NCI-H774 (cell line): Measurements from ENCODE around the gene ZMYND11.
A peak's percentile ranks its signal among the peaks of the same experiment; 100 is the strongest.

ENCODE experiments used
- DNase-seq: peaks from one replicate; lab custom pipeline; 2025; lab: John Stamatoyannopoulos, UW

Gene ZMYND11

DNA sequence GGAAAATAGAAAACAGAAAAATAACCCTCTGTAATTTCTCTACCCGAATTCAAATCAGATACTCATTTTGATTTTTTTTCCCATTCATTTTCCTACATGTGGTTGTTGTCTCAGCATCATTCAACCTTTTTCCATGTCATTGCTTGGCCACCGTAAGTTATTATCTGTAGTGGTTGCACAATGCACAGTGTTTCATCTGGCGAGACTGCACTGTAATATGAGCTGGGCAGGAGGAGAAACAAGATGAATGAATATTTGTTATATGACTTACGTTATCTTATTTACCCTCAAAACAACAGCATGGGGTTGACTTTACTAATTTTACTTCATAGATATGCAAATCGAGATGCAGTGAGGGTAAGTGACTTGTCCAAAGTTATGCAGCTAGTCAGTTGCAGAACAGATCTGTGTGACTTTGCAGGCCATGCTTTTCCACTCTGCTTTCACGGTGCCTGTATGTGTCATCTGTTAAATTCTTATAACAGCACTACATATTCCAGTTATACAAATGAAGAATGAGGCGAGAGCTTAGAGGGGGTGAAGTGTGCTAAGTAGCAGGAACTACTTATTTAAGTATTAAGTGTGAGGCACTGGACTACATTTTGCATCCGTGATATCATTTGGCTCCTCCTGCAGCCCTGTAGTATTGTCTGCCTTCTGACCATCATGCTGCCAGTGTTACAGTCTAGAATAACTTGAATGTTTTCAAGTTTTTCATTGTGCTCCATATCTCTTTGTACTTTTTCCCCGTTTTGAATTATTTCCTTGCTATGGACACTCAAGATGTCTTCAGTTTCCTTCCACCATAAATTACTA lies 56.7 kb downstream of the ZMYND11 start:
- DNase-seq, result peak; percentile 2

DNA sequence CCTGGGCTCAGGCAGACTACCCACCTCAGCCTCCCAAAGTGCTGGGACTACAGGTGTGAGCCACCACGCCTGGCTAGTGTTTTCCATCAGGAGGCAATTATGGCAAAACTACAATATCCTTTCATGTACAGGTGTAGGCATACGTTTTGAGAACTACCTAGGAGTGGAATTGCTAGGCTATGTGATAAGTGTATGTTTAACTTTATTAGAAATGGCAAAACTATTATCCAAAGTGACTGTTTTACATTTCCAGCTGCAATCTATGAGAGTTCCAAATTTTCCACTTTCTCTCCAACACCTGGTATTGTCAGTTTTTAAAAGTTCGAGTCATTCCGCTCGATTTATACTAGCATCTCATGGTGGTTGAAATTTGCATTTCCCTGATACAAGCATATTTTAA lies 59.0 kb downstream of the ZMYND11 start:
- no peak for DNase-seq

DNA sequence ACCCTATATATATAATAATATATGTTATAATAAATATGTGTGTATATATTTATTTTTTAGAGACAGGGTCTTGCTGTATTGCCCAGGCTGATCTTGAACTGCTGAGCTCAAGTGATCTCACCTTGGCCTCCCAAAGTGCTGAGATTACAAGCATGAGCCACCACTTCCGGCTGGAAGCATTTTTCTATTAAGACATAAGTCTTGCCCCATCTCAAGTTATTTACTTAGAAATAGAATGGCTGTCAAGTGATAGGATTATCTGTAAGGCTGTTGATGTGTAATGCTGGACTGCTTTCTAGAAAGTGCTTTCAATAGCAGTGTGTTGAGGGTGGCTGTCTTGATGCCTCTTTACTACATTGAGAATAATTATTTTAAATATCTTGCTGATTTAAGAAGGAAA lies 65.2 kb downstream of the ZMYND11 start:
- DNase-seq, result no peak

DNA sequence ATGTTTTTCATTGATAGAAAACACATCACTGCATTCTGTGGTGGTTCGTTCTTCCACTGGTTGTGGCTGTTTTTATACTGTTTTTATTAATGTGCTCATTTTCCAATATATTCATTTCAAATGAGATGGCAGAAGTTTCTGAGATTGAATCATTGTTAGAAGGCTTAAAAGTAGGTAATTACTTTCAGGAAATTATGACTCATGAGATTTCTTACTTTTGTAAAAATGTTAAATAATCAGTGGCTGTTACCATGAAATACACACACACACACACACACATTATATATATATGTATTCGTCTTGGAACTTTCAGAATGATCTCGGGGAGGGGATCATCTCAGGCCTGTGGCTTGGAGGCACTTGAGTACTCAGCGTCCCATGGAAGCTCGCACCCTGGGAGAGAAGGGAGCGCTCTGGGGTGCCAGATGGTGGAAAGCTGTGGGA lies 66.1 kb downstream of the ZMYND11 start:
- no peak for DNase-seq

DNA sequence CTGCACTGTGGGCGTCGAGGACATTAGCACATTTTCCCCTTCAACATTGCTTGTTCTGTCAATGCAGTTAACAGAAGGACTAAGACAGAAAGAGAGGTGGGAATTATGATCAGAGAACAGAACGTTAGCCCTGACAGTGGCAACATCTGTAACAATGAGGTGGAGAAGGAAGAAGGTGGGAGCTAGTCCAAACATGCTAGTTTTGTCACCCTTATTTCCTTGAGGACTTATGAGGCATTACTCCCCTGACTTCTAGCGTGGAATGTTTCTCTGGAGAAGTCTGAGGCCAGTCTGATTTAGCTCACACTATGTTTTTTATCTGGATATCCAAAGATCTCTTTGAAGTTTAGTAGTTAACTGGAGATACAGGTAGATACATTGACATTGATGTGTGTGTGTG lies 73.4 kb downstream of the ZMYND11 start:
- no peak for DNase-seq

DNA sequence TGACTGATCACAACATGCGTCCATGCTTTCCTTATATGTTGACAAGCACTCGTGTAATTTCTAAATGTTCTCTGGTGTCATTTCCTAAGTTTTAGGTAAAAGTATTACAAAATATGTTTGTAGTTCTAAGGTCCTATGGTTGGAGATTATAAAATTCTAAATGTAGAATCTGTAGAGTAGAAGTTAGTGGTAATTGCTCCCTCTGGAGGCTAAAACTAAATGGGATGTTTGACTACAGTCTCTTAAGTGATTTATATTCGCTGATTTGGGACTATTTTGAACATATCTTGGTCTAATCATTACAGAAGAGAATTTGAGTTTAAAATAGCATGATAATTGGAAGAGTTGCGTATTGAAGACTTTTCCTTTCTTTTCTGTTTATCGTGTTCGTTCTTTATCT lies 74.1 kb downstream of the ZMYND11 start:
- no peak for DNase-seq

DNA sequence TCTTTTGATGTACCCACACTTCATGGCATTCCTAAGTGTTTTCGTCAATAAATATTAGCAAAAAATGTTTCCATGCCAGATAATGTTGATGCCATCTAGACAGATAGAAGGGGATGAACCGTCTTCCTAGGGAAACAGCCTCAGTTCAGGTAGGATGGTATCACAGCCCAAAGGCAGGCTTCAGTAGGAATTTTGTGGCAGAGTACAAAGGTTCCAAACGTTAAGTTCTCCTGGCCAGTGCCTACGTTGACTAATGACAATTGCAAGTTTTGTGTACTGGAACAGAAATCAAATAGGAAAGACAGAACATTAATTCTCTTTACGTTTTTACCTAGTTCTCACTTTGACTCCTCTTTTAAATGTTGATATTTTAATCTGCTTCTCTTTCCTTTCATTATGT lies 75.0 kb downstream of the ZMYND11 start:
- no peak for DNase-seq

DNA sequence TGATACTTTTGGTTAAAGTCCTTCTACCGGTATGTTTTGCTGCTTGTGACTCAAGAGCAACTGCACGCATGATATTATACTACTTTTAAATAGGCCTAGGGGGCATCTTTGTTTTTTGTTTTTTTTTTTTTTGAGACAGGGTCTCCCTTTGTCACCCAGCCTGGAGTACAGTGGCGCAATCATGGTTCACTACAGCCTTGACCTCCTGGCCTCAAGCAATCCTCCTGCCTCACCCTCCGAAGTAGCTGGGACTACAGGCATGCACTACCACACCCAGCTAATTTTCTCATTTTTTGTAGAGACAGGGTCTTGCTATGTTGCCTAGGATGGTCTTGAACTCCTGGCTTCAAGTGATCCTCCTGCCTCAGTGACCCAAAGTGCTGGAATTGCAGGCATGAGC lies 80.2 kb downstream of the ZMYND11 start:
- DNase-seq, result no peak

DNA sequence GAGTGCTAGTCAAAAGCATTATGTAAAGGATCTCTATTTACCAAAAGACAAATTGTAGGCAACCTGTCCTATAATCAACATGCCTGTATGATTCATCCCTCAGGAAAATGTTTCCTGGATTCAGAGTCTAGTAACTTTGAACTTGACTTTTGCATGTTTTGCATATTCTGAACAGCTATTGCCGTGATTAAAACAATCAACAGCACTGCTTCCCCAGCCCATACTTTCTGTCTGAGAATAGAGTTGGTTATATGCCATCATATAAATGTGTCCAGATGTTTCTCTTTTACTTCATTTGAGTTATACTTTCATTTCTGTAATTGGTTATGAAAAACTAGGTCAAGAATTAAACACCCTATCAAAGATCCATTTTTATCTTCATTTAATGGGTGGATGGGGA lies 83.5 kb downstream of the ZMYND11 start:
- DNase-seq, result no peak

DNA sequence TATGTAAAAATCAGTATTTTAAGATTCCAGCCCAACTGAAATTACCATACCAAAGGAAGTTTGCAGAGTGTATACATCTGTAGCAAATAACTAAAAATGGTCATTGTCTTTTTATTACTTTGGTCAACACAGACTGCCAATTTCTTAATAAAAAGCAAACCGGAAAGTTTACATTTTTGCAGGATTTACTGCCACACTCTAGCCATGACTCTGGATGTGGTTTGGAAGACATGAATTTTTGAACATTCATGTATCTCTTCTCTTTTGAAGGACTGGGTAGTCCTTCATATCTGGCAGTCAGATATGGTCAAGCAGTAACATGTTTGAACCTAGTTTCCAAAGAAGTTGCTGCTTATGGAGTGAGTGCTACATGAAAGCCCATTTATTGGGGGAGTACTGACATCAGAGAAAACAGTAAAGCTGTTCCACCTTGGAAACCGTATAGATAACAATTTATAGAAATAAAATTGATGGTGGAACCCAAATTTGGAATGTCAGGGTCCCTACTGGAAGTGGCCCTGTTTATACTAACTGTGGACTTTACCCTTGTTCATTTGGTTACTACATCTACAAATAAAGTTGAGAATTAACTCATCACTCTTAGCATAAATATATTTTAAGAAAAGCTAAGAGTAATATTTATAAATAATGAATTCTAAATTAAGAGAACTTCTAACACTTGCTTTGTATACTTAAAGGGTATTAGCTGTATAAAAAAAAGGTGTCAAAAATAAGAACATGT lies 84.6 kb downstream of the ZMYND11 start:
- DNase-seq, result no peak

DNA sequence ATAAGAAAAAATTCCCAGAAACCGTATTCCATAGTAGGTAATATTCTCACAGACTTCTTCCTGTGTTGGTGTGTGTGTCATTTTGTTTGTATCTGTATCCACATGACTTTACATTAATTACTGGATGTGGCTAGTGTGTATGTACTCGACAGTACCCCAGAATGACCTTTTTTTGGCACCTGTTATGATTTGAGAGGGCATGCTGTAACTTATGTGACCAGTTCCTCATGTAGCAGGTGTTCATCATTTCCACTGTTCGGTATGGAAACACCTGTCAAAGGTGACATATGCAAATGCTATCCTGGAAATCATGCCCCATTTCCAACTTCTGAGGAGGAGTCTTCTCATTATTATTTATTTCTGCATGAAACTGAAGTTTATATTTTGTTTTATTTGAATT lies 89.3 kb downstream of the ZMYND11 start:
- peak; percentile 67 for DNase-seq

DNA sequence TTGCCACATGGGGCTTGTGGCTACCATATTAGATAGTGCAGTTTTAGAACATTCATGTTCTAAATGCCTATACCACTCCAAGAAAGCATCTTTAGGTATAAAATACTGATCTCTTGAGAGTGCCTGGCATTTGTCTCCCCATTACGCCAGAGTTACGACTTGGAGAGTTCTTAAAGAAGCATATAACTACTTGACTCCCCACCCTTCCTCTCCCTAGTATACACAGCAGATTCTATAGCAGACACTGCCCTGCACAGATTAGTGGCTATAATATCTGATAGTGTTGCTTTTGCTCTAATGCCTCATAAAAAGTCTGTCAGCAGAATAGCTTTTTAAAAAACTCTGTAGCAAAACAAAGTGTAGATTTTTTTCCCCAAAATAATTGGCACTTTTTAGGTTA lies 90.8 kb downstream of the ZMYND11 start:
- DNase-seq, result no peak

DNA sequence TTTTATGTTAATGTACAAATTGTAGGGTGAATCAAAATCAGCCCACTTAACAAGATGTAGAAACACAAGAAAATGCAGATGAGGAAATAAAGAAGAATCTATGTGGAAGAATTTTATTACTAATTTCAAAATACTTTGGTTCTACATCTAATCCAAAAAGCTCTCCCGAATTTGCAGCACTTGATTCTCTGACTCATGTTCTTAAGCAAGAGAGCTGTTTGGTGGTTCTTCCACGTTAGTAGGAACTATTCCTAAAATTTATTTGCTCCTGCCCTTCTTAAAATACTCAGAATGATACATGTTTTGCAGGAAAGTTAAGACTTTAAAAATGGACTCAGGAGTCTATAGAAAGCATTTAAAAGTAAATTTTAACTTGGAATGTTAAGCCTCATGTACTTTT lies 91.8 kb downstream of the ZMYND11 start:
- DNase-seq, result no peak

DNA sequence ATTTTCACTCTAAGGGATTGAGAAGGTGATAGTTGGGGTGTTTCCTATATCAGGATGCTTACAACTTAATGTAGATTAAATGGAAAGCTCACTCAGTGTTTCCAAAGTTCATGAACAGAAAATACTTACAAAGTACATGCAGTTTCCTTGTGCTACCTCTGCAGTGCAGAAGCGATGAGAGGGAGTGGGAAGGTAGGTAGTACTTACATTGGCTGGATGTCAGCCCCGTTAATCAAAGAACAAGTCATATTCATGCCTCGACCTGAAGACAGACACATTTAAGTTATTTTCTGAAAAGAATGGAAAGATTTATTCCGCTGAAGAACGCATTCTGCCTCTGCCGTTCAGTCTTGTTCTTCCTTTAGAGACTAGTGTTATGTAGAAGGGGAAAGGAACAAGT lies 93.1 kb downstream of the ZMYND11 start:
- DNase-seq, result no peak

DNA sequence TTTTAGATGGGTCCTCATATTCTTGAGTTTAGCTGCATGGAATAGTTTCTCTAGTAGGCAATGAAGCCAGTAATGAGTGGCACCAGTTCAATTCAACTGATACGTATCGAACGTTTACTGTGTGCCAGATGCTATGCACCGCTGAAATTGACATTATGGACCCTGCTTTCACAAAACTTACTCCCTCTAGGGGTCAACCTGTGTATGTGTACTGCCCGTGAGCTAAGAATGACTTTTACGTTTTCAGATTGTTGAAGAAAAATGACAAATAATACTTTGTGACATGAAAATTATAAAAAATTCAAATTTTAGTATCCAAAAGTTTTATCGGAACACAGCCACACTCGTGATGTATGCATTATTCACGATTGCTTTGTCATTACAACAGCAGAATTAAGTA lies 95.5 kb downstream of the ZMYND11 start:
- no peak for DNase-seq

DNA sequence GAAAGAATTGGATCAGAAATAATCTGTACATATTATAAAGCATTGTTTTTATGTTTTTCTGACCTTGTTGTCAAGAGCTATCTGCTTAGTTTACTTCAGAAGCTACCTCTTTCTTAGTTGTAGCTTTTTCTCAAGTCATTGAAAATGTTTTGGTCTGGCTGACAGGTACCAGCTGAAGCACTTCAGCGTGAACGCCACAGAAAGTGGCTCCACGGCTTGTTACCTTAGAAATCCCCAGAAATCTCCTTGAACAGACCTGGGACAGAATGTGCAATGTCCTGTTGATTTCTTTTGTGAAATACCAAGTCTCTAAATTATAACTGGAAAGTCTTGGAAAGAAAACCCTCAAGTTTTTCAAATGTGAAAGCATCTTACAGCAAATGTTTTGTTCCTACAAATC lies 96.8 kb downstream of the ZMYND11 start:
- no peak for DNase-seq

DNA sequence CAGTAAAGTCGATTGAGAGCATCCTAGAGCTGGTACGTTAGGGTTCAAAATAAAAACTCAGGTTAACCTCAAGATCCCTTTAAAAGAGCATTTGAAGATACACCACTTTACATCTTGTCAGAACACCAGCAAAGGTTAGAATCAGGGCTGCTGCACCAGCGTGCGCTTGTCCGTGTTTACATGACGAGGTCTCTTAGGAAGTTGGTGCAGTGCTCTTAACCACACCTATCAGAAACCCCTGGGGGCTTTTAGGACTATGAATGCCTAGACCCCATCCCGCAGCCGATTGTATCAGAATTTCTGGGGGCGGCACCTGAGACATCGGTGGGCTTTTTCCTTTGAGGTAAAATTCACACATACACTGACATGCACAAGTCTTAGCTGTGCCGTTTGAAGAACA lies 97.6 kb downstream of the ZMYND11 start:
- no peak for DNase-seq

DNA sequence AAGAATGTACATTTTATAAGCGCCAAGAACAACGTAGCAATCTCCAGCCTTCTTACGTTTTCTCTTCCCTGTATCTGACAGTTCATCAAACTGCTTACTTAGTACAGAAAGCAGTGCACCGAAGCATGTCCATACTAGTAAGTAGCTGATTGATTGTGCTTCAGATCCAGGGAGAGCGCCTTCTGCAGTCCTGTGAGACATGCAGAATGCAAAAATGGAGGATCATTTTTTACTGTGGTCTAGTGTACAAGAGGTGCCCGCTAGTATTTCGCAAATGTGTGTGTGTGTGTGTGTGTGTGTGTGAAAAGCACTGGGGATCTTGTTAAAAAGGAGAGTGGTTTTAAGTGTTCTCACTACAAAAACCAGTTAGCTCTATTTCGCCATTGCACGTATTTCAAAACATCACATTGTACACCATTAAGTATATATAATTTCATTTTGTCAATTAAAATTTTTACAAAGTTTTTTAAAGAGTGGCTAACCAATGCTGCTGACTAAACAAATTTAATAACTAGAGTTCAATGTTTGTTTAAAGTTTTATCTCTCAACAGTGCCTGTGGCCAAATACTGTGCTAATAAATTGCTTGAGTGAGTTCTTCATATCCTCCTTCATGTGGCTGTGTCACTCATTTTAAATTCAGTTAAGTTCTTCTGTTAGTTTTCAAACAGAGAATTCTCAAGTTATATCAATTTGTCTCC lies 99.6 kb downstream of the ZMYND11 start:
- no peak for DNase-seq

DNA sequence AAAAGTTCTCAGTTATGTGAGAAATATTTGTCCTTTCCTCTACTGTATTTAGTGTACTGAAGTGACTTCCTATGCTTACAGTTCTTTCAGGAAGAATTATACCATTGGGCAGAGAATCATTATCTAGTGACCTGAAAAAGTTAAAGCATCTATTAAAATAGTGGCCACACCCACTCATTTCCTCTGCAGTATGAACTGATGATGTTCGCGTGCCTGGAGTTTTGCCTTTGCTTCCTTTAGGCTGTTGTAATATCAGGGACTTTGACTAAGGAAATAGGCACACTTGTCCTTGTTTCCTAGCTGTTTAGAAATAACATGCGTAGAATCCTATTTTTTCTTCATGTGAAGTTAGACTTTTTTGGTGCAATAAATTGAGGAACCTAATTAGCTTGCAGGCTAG lies 100.7 kb downstream of the ZMYND11 start:
- DNase-seq, result no peak

DNA sequence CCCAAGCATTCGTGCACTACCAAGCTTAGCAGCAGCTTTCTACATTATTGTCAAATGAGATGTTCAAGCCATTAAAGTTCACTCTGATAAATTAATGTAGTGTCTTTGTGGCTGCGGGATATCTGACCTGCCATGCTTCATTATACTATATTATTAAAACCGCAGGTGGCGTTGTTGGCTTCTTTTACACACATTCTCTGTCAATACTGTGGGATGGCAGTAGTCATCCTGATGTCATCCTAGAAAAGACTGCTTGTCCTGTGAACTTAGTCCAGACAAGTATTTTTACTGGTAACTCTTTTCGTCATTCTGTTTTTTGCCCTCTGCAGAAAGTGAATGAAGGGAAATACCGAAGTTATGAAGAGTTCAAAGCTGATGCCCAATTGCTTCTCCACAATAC lies 103.9 kb downstream of the ZMYND11 start:
- no peak for DNase-seq

DNA sequence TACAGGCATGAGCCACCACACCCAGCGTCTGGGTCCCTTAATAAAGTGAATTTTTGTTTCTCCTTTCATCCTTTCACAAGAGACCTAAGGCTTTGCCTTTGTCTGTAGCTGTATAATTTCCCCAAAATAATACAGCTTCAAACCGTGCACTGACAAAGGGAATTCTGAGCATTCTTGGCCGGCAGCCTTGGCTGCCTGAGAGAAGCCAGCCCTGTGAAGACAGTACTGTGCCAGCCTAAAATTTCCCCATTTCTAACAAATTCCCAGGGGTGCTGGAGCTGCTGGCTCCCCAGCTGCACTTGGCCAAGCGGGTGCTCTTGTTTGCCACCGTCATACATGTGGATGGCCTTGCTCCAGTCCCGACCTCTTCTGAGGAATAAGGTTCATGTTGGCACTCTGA lies 106.2 kb downstream of the ZMYND11 start:
- no peak for DNase-seq

DNA sequence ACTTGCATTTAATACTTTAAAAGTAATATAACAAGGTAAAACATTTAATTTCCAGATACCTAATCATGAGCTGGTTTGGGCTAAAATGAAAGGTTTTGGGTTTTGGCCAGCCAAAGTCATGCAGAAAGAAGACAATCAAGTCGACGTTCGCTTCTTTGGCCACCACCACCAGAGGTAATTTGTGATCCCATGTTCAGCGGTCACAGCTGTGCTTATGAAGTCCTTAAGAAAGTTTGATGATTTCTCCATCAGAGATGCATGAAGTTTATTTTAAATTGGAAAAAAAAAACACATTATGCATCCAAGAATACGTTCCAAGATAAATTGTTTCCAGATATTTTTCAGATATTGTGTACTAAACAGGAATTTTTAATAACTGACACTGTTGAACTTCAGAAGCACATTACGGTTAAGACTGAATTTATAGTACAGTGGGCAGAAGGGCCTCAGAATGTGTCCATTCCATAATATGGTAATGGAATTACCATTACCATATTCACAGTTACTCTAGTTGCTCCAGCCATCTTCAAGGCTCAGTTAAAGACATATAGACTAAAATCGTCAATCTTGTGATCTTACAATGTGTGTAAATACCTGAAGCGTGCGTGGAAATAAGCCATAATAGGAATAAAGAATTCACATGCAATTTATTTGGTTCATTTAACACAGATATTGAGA lies 106.8 kb downstream of the ZMYND11 start:
- no peak for DNase-seq
